PC-9 (cell line): ENCODE data around the gene IMPA2. TPM values are rescaled to one million over a fixed set of nuclear protein-coding genes. Genes with fewer than 3 reads are reported as not detected.
A peak's percentile ranks its signal among the peaks of the same experiment; 100 is the strongest.

Experiments used
- BruUV-seq: library from RNA; stranded (reverse); fragments of 400-500 nt; replicated peaks from 2 replicates; lab custom pipeline; 2021; lab: Mats Ljungman, UMichigan
- CTCF ChIA-PET: fragments of 300-600 bp; sonication (Branson Sonifier 250); formaldehyde crosslinking; loops from one replicate; lab custom pipeline; 2022; ENCODE audit warnings: antibody characterized with exemption; lab: Charles Lee
- POLR2A ChIA-PET: fragments of 300-600 bp; sonication (Branson Sonifier 250); formaldehyde crosslinking; loops from one replicate; lab custom pipeline; 2022; ENCODE audit warnings: antibody characterized with exemption; ENCODE audit not compliant: unreplicated experiment; lab: Charles Lee
- DNase-seq, 2 experiments: peaks; one replicate each; pipeline versions ENCODE4 v3.0.0 to v3.0.0-alpha.2; 2015 to 2022; ENCODE audit warnings: mixed read lengths in 1 of 2
- H2AFZ ChIP-seq: fragments of 200-600 bp; sonication (generic); 2 replicates; pipeline ENCODE4 v1.8.1; 2017; ENCODE audit warnings: antibody characterized with exemption
- H3F3A ChIP-seq: fragments of 200-600 bp; sonication (generic); 2 replicates; pipeline ENCODE4 v1.8.1; 2017; ENCODE audit warnings: antibody characterized with exemption, mild to moderate bottlenecking, low read depth; ENCODE audit not compliant: insufficient read depth
- H3K27ac ChIP-seq: fragments of 200-600 bp; sonication (generic); 2 replicates; pipeline ENCODE4 v1.6.1; 2016; ENCODE audit warnings: mixed run types
- H3K27me3 ChIP-seq: fragments of 200-600 bp; sonication (generic); 2 replicates; pipeline ENCODE4 v1.6.1; 2016; ENCODE audit warnings: low read depth, mixed run types; ENCODE audit not compliant: insufficient read depth
- H3K36me3 ChIP-seq: fragments of 200-600 bp; sonication (generic); 2 replicates; pipeline ENCODE4 v1.6.1; 2016; ENCODE audit warnings: low read depth, mixed run types
- H3K4me1 ChIP-seq: fragments of 200-600 bp; sonication (generic); replicated peaks from 2 replicates; pipeline ENCODE4 v1.6.1; 2016; ENCODE audit warnings: mixed run types; ENCODE audit not compliant: insufficient read depth
- H3K4me2 ChIP-seq: fragments of 200-600 bp; sonication (generic); 2 replicates; pipeline ENCODE4 v1.6.1; 2017; ENCODE audit warnings: mixed run types
- H3K4me3 ChIP-seq: fragments of 200-600 bp; sonication (generic); 2 replicates; pipeline ENCODE4 v1.6.1; 2016; ENCODE audit warnings: mixed run types
- H3K79me2 ChIP-seq: fragments of 200-600 bp; sonication (generic); 2 replicates; pipeline ENCODE4 v1.6.1; 2017; ENCODE audit warnings: low read depth, mixed run types
- H3K9me2 ChIP-seq: fragments of 200-600 bp; sonication (generic); 2 replicates; pipeline ENCODE4 v1.8.1; 2017; ENCODE audit warnings: mild to moderate bottlenecking; ENCODE audit not compliant: insufficient read depth
- H3K9me3 ChIP-seq: fragments of 200-600 bp; sonication (generic); 2 replicates; pipeline ENCODE4 v1.8.1; 2016; ENCODE audit warnings: low read depth; ENCODE audit not compliant: insufficient read depth
- H4K20me1 ChIP-seq: fragments of 200-600 bp; sonication (generic); 2 replicates; pipeline ENCODE4 v1.8.1; 2017; ENCODE audit not compliant: insufficient read depth
- EZH2 ChIP-seq: fragments of 200-600 bp; sonication (generic); IDR thresholded peaks from 2 replicates; pipeline ENCODE4 v1.8.0; 2017; ENCODE audit warnings: antibody characterized with exemption, low read depth
- intact Hi-C: fragments of 100-400 bp; cut with micrococcal nuclease; formaldehyde crosslinking; loops from one replicate; pipeline ENCODE4 v1.10.0; 2022; ENCODE audit not compliant: unreplicated experiment
- total RNA-seq: library from RNA; stranded (reverse); gene quantifications from 2 replicates; pipeline ENCODE4 v1.2.3, GENCODE V29; 2021
- TF ChIP-seq, protein P1 (sequence below): fragments of 200-600 bp; sonication (generic); conservative IDR thresholded peaks from 2 replicates; pipeline ENCODE4 v1.6.1; 2017; ENCODE audit warnings: mixed run types, antibody characterized with exemption, mild to moderate bottlenecking, moderate library complexity

Gene IMPA2
- total RNA-seq, 1 experiment from 2014 or later = 91.4 TPM

DNA sequence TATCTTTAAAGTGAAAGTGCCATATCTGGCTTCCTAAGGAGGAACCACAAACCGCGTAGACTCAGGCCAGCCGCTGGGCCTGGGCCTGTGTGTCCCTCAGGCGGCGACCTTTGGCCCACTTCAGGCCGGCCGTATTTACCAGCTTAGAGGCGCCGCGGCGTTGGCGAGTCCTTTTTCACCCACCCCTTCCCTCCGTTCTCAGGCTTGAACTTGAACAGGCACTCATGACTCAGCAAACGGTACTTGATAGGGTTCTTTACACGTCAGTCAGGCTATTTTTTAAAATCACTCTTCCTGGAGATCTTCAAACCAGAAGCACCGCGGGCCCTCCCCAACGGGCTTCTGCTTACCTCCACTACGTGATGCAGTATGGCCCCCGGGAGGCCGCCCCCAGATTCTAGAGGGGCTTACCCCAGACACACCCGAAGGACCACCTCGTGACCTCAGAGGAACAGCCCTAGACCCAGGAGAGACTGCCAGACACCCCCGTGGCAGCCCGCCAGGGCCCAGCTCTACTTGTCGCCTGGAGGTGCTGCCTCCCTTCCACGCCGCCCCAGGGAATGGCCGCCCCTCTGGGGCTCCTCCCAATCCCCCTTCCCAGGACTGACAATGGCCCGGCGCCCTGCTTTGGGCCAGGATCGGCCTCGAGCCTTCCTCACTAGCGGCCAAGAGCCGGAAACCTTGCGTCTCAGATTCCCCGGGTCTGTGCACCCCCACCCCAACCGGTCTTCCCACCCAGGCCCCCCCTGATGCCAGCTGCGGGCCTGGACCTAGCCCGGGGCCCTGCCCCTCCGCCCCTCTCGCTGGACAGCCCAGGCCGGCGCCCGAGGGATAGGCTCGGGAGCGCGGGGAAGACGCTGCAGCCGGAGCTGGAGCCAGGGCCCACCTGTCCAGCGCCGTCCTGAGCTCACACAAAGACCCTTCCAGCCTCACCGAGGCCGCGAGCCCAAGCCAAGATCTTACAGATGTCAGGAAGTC, 33.8 kb upstream of the IMPA2 start:
- Histone ChIP-seq H3K9me3 (no peaks in the 10 kb centered on the region), H3K4me1 (peaks cover 34% of the 10 kb centered on the region), H3K79me2 (peaks cover 3% of the 10 kb centered on the region; the same call in 1 of the 2 replicates), H3K36me3 (no peaks in the 10 kb centered on the region), H3K27ac (peak overlapping the region; percentile 99), H3K4me3 (peak overlapping the region; percentile 88), H3K9me2 (no peaks in the 10 kb centered on the region), H4K20me1 (no peaks in the 10 kb centered on the region), H3K27me3 (no peaks in the 10 kb centered on the region), H2AFZ (peak overlapping the region; percentile 79), H3F3A (peaks cover 29% of the 10 kb centered on the region), H3K4me2 (peak overlapping the region; percentile 83)
- peak; percentile 96 to 97 for DNase-seq
- CTCF ChIA-PET = interaction anchor here (0.5 to 1.3 kb wide), 4 partner anchors 10 to 324 kb away, joined by 3 to 10 read pairs (median 6); no protein-coding TSS in a partner anchor
- intact Hi-C loops = loop anchor here (1.0 to 2.0 kb wide), 6 partner anchors 34 to 430 kb away; partner anchors contain the start of genes AFG3L2, IMPA2 and MPPE1
- BruUV-seq = TSS peak; percentile 75
- no peak for TF ChIP-seq EZH2
- TF ChIP-seq, protein P1, sequence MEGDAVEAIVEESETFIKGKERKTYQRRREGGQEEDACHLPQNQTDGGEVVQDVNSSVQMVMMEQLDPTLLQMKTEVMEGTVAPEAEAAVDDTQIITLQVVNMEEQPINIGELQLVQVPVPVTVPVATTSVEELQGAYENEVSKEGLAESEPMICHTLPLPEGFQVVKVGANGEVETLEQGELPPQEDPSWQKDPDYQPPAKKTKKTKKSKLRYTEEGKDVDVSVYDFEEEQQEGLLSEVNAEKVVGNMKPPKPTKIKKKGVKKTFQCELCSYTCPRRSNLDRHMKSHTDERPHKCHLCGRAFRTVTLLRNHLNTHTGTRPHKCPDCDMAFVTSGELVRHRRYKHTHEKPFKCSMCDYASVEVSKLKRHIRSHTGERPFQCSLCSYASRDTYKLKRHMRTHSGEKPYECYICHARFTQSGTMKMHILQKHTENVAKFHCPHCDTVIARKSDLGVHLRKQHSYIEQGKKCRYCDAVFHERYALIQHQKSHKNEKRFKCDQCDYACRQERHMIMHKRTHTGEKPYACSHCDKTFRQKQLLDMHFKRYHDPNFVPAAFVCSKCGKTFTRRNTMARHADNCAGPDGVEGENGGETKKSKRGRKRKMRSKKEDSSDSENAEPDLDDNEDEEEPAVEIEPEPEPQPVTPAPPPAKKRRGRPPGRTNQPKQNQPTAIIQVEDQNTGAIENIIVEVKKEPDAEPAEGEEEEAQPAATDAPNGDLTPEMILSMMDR = no peak
- POLR2A ChIA-PET = interaction anchor here (0.5 to 3.2 kb wide), 5 partner anchors 33 to 856 kb away, joined by 3 to 57 read pairs (median 7); partner anchors contain the start of gene IMPA2

DNA sequence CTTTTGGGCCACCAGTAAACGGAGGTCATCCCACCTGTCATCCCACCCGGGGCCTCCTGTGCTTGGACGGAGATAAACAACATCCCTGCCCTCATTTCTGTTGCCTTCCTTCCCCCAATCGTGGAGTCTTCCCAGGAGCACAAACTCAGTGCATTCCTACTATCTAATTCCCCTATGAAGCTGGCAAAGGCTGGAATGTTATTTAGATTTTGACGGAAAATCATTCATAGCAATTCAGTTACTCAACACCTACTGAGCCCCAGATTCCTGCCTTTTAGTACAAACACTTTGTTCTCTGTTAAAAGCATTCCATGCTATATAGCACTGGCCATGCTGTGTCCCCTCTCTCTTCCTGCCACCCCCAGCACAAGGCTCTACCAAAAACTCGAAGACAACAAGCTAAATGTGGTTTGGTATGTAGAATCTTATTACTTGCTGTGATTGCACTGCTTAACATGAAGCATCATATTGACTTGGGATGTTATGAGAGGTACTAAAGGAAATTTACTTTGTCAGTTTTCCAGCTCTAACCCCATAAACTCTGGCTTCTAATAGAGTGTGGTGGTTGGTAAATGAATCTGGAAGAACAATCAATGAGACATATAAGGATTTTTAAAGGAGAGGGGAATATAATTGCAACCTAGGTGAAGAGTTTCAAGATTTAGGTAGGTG, 32.3 kb upstream of the IMPA2 start:
- H3K4me3 ChIP-seq = no peak overlapping the region
- H3K4me2 ChIP-seq = 0 out of 2 replicates have a peak overlapping the region, but pooled peaks have one; percentile 7
- no peaks in the 10 kb centered on the region for H3K36me3 ChIP-seq
- H4K20me1 ChIP-seq = no peaks in the 10 kb centered on the region
- intact Hi-C loops = no loop called here
- ChIA-PET POLR2A (no interaction called here), CTCF (no interaction called here)
- peaks cover 34% of the 10 kb centered on the region for H3K4me1 ChIP-seq
- H3F3A ChIP-seq = peaks cover 17% of the 10 kb centered on the region; the same call in 1 of the 2 replicates
- H3K79me2 ChIP-seq = peaks cover 3% of the 10 kb centered on the region; the same call in 1 of the 2 replicates
- no TSS peak for BruUV-seq
- H2AFZ ChIP-seq = no peak overlapping the region; the same call in 1 of the 2 replicates
- TF ChIP-seq, protein P1 = no peak
- TF ChIP-seq EZH2 = no peak
- H3K9me2 ChIP-seq = no peaks in the 10 kb centered on the region
- H3K27ac ChIP-seq = 0 out of 2 replicates have a peak overlapping the region, but pooled peaks have one; percentile 9
- no peaks in the 10 kb centered on the region for H3K9me3 ChIP-seq
- no peaks in the 10 kb centered on the region for H3K27me3 ChIP-seq
- no peak for DNase-seq

DNA sequence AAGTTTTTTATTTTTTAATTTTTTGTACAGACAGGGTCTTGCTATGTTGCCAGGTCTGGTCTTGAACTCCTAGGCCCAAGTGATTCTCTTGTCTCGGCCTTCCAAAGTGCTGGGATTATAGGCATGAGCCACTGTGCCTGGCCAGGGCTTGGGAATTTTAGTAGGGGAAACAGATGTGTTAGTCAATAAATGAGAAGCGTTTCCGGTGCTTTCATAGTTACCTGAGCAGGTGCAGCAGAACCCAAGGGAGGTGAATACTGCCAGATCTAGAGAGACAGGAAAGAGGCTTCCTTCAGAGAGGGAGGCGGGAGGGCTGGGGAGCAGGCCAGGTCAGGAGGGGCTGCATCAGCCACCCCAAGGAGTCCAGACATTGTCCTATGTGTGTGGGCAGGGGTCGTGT, 30.5 kb upstream of the IMPA2 start:
- no TSS peak for BruUV-seq
- Histone ChIP-seq H3K4me2 (no peak overlapping the region), H3K79me2 (peaks cover 3% of the 10 kb centered on the region; the same call in 1 of the 2 replicates), H3K27ac (no peak overlapping the region), H3F3A (peaks cover 20% of the 10 kb centered on the region; the same call in 1 of the 2 replicates), H3K9me3 (no peaks in the 10 kb centered on the region), H4K20me1 (no peaks in the 10 kb centered on the region), H3K4me1 (peaks cover 27% of the 10 kb centered on the region), H3K9me2 (no peaks in the 10 kb centered on the region), H2AFZ (no peak overlapping the region), H3K36me3 (no peaks in the 10 kb centered on the region), H3K4me3 (no peak overlapping the region), H3K27me3 (no peaks in the 10 kb centered on the region)
- ChIA-PET POLR2A (no interaction called here), CTCF (no interaction called here)
- TF ChIP-seq, protein P1 = no peak
- no peak for TF ChIP-seq EZH2
- no peak for DNase-seq
- intact Hi-C loops = no loop called here
